ENCODE data around the gene TMEM132A. TPM values are rescaled to one million over a fixed set of nuclear protein-coding genes. Genes with fewer than 3 reads are reported as not detected.
"Not testable (repeated sequence)": the region's sequence is repeated elsewhere in the genome, so short reads cannot be mapped to it uniquely, and the experiment has no call there.

The TMEM132A gene
- total RNA-seq, 1 donor from 2014 or later = 218 TPM

DNA sequence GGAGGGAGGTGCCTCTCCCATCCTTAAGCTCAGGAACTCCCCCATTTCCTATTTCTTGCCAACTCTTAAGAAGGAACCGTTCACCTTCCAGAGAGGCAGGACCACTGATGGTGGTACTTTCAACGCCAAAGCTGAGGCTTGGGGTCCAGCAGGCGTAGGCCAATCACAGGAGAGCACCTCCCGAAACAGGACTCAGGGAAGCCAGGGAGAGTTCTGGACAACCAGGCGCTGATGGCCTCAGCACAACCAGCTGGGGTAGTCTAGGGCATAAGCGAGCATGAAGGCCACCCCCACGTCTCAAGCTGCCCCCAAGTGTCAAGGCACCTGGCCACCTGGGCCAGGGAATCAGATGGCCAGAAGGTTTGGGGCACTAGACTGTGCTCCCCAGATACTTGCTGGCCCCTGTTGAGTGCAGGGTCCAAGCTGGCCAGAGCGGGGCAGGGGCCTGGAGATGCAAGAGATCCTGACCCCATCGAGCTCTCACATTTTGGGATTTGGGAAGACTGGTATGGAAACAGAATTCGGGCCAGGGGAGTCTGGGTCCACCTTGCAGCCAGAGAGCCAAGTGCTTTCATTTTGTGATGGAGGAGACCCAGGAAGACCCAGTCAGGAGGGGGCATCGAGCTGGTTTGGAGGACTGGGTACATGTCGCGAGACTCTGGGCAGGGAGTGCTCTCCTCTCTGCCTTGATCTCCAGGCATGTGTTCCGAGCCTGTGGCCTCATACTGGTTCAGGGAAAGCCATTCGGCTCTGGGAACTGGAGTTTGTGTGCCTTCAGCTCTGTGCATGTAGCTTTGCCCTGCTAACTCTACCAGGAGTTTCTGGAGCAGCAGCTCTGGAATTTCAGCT lies 48.1 kb downstream of the TMEM132A start:
- no peak overlapping the region for H3K4me3 Mint-ChIP-seq
- H3K27me3 Mint-ChIP-seq = no peaks in the 10 kb centered on the region
- no peaks in the 10 kb centered on the region for H3K36me3 Mint-ChIP-seq
- no peak overlapping the region for H3K27ac Mint-ChIP-seq
- no peak for DNase-seq (ENCODE audit: extremely low spot score, unreplicated experiment)
- H3K4me1 Mint-ChIP-seq (ENCODE audit: unreplicated experiment) = no peaks in the 10 kb centered on the region
- no peaks in the 10 kb centered on the region for H3K9me3 Mint-ChIP-seq
- TF ChIP-seq, protein P1, sequence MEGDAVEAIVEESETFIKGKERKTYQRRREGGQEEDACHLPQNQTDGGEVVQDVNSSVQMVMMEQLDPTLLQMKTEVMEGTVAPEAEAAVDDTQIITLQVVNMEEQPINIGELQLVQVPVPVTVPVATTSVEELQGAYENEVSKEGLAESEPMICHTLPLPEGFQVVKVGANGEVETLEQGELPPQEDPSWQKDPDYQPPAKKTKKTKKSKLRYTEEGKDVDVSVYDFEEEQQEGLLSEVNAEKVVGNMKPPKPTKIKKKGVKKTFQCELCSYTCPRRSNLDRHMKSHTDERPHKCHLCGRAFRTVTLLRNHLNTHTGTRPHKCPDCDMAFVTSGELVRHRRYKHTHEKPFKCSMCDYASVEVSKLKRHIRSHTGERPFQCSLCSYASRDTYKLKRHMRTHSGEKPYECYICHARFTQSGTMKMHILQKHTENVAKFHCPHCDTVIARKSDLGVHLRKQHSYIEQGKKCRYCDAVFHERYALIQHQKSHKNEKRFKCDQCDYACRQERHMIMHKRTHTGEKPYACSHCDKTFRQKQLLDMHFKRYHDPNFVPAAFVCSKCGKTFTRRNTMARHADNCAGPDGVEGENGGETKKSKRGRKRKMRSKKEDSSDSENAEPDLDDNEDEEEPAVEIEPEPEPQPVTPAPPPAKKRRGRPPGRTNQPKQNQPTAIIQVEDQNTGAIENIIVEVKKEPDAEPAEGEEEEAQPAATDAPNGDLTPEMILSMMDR (conservative IDR thresholded peaks at IDR 0.05) = no peak

DNA sequence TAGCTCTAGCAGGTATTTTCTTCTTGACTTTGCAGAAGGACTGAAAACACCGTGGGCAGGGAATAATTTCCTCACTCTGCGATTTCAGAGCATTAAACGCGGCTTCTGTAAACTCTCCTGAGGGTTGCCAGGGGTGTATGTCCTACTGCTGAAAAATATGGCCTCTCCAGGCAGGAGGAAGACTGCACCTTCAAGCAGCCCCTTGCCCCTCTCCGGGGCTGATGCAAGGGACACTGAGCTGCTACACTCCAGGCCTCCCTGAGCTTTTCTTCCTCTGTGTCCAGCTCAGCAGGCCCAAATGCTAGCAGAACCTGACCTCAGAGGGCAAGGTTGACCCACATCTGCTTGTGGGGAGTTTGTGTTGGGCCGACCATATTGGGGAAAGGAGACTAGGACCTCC lies 49.4 kb downstream of the TMEM132A start:
- no peaks in the 10 kb centered on the region for H3K4me1 Mint-ChIP-seq (ENCODE audit: unreplicated experiment)
- H3K4me3 Mint-ChIP-seq = no peak overlapping the region
- H3K27me3 Mint-ChIP-seq = no peaks in the 10 kb centered on the region
- TF ChIP-seq, protein P1 (conservative IDR thresholded peaks at IDR 0.05) = no peak
- no peaks in the 10 kb centered on the region for H3K36me3 Mint-ChIP-seq
- no peak for DNase-seq (ENCODE audit: extremely low spot score, unreplicated experiment)
- no peak overlapping the region for H3K27ac Mint-ChIP-seq
- H3K9me3 Mint-ChIP-seq = no peaks in the 10 kb centered on the region

DNA sequence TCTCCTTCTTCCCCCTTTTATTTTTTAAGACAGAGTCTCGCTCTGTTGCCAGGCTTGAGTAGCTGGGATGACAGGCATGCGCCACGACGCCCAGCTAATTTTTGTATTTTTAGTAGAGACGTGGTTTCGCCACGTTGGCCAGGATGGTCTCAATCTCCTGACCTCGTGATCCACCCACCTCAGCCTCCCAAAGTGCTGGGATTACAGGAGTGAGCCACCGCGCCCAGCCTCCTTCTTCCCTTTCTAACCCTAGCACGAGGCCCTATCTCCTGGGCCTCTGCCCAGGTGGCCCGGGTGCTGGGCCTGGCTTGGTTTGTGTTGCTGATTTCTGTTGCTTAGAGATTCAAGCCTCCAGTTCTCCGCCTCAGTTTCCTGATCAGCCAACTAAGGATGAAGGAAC lies 50.1 kb downstream of the TMEM132A start:
- H3K4me1 Mint-ChIP-seq (ENCODE audit: unreplicated experiment); H3K4me3 Mint-ChIP-seq; H3K9me3 Mint-ChIP-seq; H3K36me3 Mint-ChIP-seq; H3K27me3 Mint-ChIP-seq; DNase-seq (ENCODE audit: extremely low spot score, unreplicated experiment); H3K27ac Mint-ChIP-seq: not testable (repeated sequence)

DNA sequence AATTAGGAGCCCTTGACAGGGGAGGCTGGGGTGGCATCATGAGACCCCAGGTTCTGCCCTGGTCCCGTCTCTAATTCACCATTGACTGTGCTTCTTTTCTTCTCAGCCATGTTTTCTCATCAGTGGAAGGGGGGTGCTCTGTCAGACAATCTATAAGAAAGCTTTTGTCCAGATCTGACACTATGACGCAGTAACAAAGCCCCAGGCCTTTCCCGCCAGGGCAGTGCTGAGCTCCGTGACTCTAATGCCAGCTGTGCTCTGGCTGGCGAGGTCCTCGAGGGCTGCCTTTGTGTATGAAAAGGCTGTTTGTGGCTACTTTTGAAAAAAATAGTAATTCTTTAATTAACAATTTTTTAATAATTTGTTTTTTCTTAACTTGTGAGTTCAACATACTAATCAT lies 50.5 kb downstream of the TMEM132A start:
- H3K27ac Mint-ChIP-seq = no peak overlapping the region
- H3K36me3 Mint-ChIP-seq = no peaks in the 10 kb centered on the region
- DNase-seq (ENCODE audit: extremely low spot score, unreplicated experiment) = no peak
- no peak overlapping the region for H3K4me3 Mint-ChIP-seq
- H3K4me1 Mint-ChIP-seq (ENCODE audit: unreplicated experiment) = no peaks in the 10 kb centered on the region
- no peaks in the 10 kb centered on the region for H3K9me3 Mint-ChIP-seq
- no peaks in the 10 kb centered on the region for H3K27me3 Mint-ChIP-seq
- TF ChIP-seq, protein P1 (conservative IDR thresholded peaks at IDR 0.05) = no peak

DNA sequence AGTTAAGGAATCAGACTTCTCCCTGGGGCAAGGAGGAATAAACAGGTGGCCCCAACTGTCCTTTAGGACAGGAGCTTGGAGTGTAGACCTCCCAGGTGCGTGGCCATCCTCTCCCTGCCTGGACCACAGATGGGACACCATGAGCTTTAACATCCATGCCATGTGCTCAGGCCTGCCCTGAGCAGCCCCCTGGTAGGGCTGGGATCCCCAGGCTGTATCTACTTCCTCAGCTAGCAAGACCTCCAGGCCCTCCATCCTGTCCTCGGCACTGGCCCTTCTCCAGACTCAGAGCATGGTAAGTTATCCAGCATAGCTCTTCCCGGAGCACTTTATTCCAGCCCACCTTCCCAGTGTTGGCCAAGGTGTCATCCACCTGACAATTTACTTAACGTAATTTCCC lies 53.0 kb downstream of the TMEM132A start:
- Mint-ChIP-seq H3K27ac (no peak overlapping the region), H3K27me3 (no peaks in the 10 kb centered on the region), H3K36me3 (no peaks in the 10 kb centered on the region), H3K4me3 (no peak overlapping the region), H3K9me3 (no peaks in the 10 kb centered on the region), H3K4me1 (ENCODE audit: unreplicated experiment) (no peaks in the 10 kb centered on the region)
- no peak for DNase-seq (ENCODE audit: extremely low spot score, unreplicated experiment)
- TF ChIP-seq, protein P1 (conservative IDR thresholded peaks at IDR 0.05) = no peak

DNA sequence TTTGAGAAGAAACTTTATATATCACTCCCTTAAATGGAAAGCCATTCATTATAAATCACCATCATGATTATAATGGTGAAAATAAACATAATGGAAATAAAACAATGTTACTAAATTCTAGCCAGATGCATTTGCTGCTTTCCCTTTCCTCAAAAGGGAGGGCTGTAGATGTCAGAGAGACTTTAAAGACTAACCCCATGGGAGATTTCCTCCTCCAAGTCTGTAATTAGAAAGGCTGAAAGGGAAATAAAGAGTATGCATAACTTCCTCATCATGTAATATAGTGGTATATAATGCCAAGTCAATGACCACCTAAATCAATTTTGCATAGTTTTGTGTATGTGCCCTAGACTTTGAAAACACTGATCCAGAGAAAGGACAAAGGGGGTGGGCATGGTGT lies 53.6 kb downstream of the TMEM132A start:
- no peaks in the 10 kb centered on the region for H3K27me3 Mint-ChIP-seq
- H3K9me3 Mint-ChIP-seq = no peaks in the 10 kb centered on the region

More for the DNA sequence above, 53.6 kb downstream of the TMEM132A start:
- Mint-ChIP-seq H3K27ac (no peak overlapping the region), H3K36me3 (no peaks in the 10 kb centered on the region), H3K4me1 (ENCODE audit: unreplicated experiment) (no peaks in the 10 kb centered on the region), H3K4me3 (no peak overlapping the region)
- no peak for DNase-seq (ENCODE audit: extremely low spot score, unreplicated experiment)
- TF ChIP-seq, protein P1 (conservative IDR thresholded peaks at IDR 0.05) = no peak

Data from type B pancreatic cell (in vitro differentiated cells).